Transverse colon (tissue), 4 donors: ENCODE measurements around the gene BAIAP2. TPM values are rescaled to one million over a fixed set of nuclear protein-coding genes. Genes with fewer than 3 reads are reported as not detected.
A peak's percentile ranks its signal among the peaks of the same experiment; 100 is the strongest.

Experiments
- DNase-seq: peaks from one replicate; pipeline ENCODE4 v3.0.0-alpha.2; 2019
- H3K27ac ChIP-seq, 4 donors: fragments of 200-600 bp; sonication (generic); 2 replicates each; pipeline ENCODE4 v1.5.1; 2016 to 2018; ENCODE audit warnings: inconsistent platforms in 4 of 4
- H3K27me3 ChIP-seq: fragments of 200-600 bp; sonication (generic); 2 replicates; pipeline ENCODE4 v1.5.1; 2017; ENCODE audit warnings: inconsistent platforms
- H3K36me3 ChIP-seq, 4 donors: fragments of 200-600 bp; sonication (generic); 2 replicates each; pipeline ENCODE4 v1.5.1; 2017 to 2019; ENCODE audit warnings: inconsistent platforms in 4 of 4
- H3K4me1 ChIP-seq, 4 donors: fragments of 200-600 bp; sonication (generic); 2 replicates each; pipeline ENCODE4 v1.5.1; 2017 to 2020; ENCODE audit warnings: inconsistent platforms in 4 of 4
- H3K4me3 ChIP-seq, 4 donors: fragments of 200-600 bp; sonication (generic); 1 replicate in 1 of 4; 2 replicates in 3 of 4; pipeline versions ENCODE4 v1.5.1 to v1.6.1; 2017 to 2019; ENCODE audit warnings: inconsistent platforms in 4 of 4
- H3K9me3 ChIP-seq, 2 donors: fragments of 200-600 bp; sonication (generic); 2 replicates each; pipeline ENCODE4 v1.5.1; 2017 to 2019; ENCODE audit warnings: inconsistent platforms in 2 of 2
- CTCF ChIP-seq, 5 experiments: fragments of 200-600 bp in 3 of 5; fragments of 450-650 bp in 2 of 5; sonication (generic) in 3 of 5; IDR thresholded peaks; 1 replicate in 2 of 5; 2 replicates in 3 of 5; pipeline ENCODE4 v1.5.1; 2016 to 2017; ENCODE audit warnings: antibody characterized with exemption in 5 of 5, inconsistent platforms in 3 of 5, mild to moderate bottlenecking in 2 of 5, moderate library complexity in 1 of 5
- EP300 ChIP-seq: sonication (generic); formaldehyde crosslinking; IDR thresholded peaks from one replicate; pipeline ENCODE4 v1.6.1; 2017; ENCODE audit warnings: antibody characterized with exemption, low read depth
- POLR2A ChIP-seq: fragments of 450-650 bp; IDR thresholded peaks from one replicate; pipeline ENCODE4 v1.6.1; 2016; ENCODE audit warnings: antibody characterized with exemption, mild to moderate bottlenecking, moderate library complexity
- POLR2AphosphoS5 ChIP-seq, 3 donors: sonication (generic); formaldehyde crosslinking; IDR thresholded peaks; one replicate each; pipeline ENCODE4 v1.6.1; 2016; ENCODE audit warnings: antibody characterized with exemption in 3 of 3
- WGBS, 2 donors: methylation state at CpG; one replicate each; pipeline ENCODE4 v1.1.5; 2018; ENCODE audit warnings: low coverage in 1 of 2; 5-methylcytosine and 5-hydroxymethylcytosine counted together
- in situ Hi-C, 4 donors: fragments of 200-750 bp; cut with MboI; loops; one replicate each; pipeline versions ENCODE4 v1.15.0 to v1.15.1; 2017; ENCODE audit warnings: low sequenced_read_pairs in 3 of 4, low pct_ligation_motif_present in 1 of 4, low pct_unique_long_range_greater_than_20kb in 1 of 4
- intact Hi-C: fragments of 100-400 bp; cut with DNase I; formaldehyde crosslinking; loops from one replicate; pipeline ENCODE4 v1.15.1; 2023; ENCODE audit warnings: low total_unique reads
- total RNA-seq, 4 donors: library from RNA; depleted of rRNA; stranded (reverse); fragments of >200 nt; gene quantifications; one replicate each; pipeline ENCODE4 v1.1.0, GENCODE V29; 2016

BAIAP2 gene
- total RNA-seq, 4 donors from 2014 or later, result 11.7 to 62.1 (median 39.6) TPM

- Histone ChIP-seq H3K27me3 (no peaks in the 10 kb centered on the region), H3K9me3 (no peaks in the 10 kb centered on the region), H3K36me3 (no peaks in the 10 kb centered on the region), H3K27ac (peak overlapping the region; percentile 63 to 84 (median 72)), H3K4me1 (peaks cover 18 to 75% (median 50%) of the 10 kb centered on the region in 4 donors), H3K4me3 (peak overlapping the region; percentile 7 to 82 (median 79))
- 31 to 70% methylated on average over 2 to 24 of the region's 66 CpGs for WGBS, 2 donors
- no peak for TF ChIP-seq EP300
- no peak for TF ChIP-seq POLR2A
- TF ChIP-seq CTCF (IDR thresholded peaks at IDR 0.05), result no peak
- no peak for TF ChIP-seq POLR2AphosphoS5 (IDR thresholded peaks at IDR 0.05)
- intact Hi-C loops (no loop called here), in situ Hi-C loops (no loop called here)
- DNase-seq, result no peak
Observed at GRCh38 chr17:81035521-81036196, 708 bp downstream of the BAIAP2 start.

- Histone ChIP-seq H3K9me3 (no peaks in the 10 kb centered on the region), H3K27me3 (no peaks in the 10 kb centered on the region), H3K4me1 (peaks cover 18 to 76% (median 53%) of the 10 kb centered on the region in 4 donors), H3K36me3 (no peaks in the 10 kb centered on the region), H3K4me3 (peak overlapping the region in 3 of 4 donors; percentile 78 to 82 (median 80)), H3K27ac (peak overlapping the region; percentile 63 to 84 (median 72))
- in situ Hi-C loops (no loop called here), intact Hi-C loops (no loop called here)
- 58 to 78% methylated on average over 5 to 24 of the region's 24 CpGs for WGBS, 2 donors
- no peak for TF ChIP-seq CTCF (IDR thresholded peaks at IDR 0.05)
- no peak for DNase-seq
Observed at GRCh38 chr17:81036197-81036941, 1.4 kb downstream of the BAIAP2 start.

- DNase-seq, result no peak
- WGBS, 2 donors, result 67 to 86% methylated on average over 1 to 28 of the region's 28 CpGs
- Histone ChIP-seq H3K9me3 (no peaks in the 10 kb centered on the region), H3K27ac (peak overlapping the region; percentile 63 to 84 (median 72)), H3K27me3 (no peaks in the 10 kb centered on the region), H3K36me3 (no peaks in the 10 kb centered on the region), H3K4me3 (peak overlapping the region in 1 of 4 donors; percentile 82), H3K4me1 (peaks cover 18 to 69% (median 47%) of the 10 kb centered on the region in 4 donors)
- in situ Hi-C loops, result no loop called here
- intact Hi-C loops, result no loop called here
- no peak for TF ChIP-seq POLR2A
- TF ChIP-seq CTCF (IDR thresholded peaks at IDR 0.05), result no peak
- peak; percentile 60 to 87 (median 61) for TF ChIP-seq POLR2AphosphoS5 (IDR thresholded peaks at IDR 0.05)
- TF ChIP-seq EP300, result no peak
Observed at GRCh38 chr17:81037026-81037797, 2.3 kb downstream of the BAIAP2 start.
